ENCODE data around the gene SLC35E1.

SLC35E1 gene

DNA sequence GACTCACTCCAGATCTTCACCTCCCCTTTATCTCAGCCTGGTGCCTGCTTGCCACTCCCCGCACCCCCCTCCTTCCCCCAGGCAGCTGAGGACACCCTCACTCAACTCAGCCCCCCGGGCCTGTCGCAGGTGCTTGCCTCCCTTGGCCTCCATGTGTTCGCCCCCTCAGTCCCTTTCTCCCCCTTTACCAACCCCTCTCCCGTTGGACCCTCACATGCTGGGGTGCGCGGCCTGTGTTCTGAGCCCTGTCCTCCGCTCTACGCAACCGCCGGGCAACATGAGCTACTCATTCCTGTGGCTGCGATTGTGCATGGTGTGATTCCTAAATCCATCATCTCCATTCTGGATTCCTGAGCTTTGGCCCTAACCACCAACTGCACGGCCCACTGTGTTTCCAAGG is 35.1 kb downstream of the SLC35E1 start:
- Histone ChIP-seq H3K9me3 (ENCODE audit: insufficient read depth, low read depth, low read length) (no peaks in the 10 kb centered on the region), H3K27ac (ENCODE audit: low read length) (no peak overlapping the region), H3K27me3 (ENCODE audit: insufficient read depth, low read length) (no peaks in the 10 kb centered on the region), H3K4me3 (ENCODE audit: low read length) (no peak overlapping the region), H3K4me1 (ENCODE audit: insufficient read depth, low read length) (peaks cover 6% of the 10 kb centered on the region), H3K9ac (ENCODE audit: low read depth, low read length) (no peak overlapping the region), H3K36me3 (ENCODE audit: insufficient read depth, low read depth, low read length) (peaks cover 86% of the 10 kb centered on the region)

- Histone ChIP-seq H3K9me3 (ENCODE audit: insufficient read depth, low read depth, low read length) (no peaks in the 10 kb centered on the region), H3K4me1 (ENCODE audit: insufficient read depth, low read length) (peaks cover 3% of the 10 kb centered on the region), H3K36me3 (ENCODE audit: insufficient read depth, low read depth, low read length) (peaks cover 94% of the 10 kb centered on the region), H3K4me3 (ENCODE audit: low read length) (no peak overlapping the region), H3K9ac (ENCODE audit: low read depth, low read length) (no peak overlapping the region), H3K27me3 (ENCODE audit: insufficient read depth, low read length) (no peaks in the 10 kb centered on the region), H3K27ac (ENCODE audit: low read length) (no peak overlapping the region)
Measured at GRCh38 chr19:16536130-16536529, 36.1 kb downstream of the SLC35E1 start.

DNA sequence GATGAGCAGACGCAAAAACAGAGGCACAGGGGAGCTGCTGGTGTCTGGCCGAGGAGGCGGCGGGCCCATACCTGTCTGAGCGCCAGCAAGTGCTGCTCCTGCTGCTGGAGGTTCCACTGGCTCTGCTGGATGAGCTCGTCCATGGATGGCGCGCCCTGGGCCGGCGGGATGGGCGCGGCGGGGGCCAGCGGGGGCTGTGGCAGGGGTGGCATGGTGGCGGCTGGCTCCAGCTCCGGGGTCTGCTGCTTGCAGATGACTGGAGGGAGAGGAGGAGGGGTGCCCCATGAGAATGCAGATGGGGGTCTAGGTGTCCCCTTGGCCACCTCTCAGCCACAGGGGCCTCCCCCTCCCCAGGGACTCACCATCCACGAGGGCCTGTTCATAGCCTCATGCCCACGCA is 36.8 kb downstream of the SLC35E1 start:
- no peaks in the 10 kb centered on the region for H3K27me3 ChIP-seq (ENCODE audit: insufficient read depth, low read length)
- H3K27ac ChIP-seq (ENCODE audit: low read length) = no peak overlapping the region
- no peaks in the 10 kb centered on the region for H3K4me1 ChIP-seq (ENCODE audit: insufficient read depth, low read length)
- no peak overlapping the region for H3K9ac ChIP-seq (ENCODE audit: low read depth, low read length)
- H3K9me3 ChIP-seq (ENCODE audit: insufficient read depth, low read depth, low read length) = no peaks in the 10 kb centered on the region
- no peak overlapping the region for H3K4me3 ChIP-seq (ENCODE audit: low read length)
- H3K36me3 ChIP-seq (ENCODE audit: insufficient read depth, low read depth, low read length) = peaks cover 94% of the 10 kb centered on the region

DNA sequence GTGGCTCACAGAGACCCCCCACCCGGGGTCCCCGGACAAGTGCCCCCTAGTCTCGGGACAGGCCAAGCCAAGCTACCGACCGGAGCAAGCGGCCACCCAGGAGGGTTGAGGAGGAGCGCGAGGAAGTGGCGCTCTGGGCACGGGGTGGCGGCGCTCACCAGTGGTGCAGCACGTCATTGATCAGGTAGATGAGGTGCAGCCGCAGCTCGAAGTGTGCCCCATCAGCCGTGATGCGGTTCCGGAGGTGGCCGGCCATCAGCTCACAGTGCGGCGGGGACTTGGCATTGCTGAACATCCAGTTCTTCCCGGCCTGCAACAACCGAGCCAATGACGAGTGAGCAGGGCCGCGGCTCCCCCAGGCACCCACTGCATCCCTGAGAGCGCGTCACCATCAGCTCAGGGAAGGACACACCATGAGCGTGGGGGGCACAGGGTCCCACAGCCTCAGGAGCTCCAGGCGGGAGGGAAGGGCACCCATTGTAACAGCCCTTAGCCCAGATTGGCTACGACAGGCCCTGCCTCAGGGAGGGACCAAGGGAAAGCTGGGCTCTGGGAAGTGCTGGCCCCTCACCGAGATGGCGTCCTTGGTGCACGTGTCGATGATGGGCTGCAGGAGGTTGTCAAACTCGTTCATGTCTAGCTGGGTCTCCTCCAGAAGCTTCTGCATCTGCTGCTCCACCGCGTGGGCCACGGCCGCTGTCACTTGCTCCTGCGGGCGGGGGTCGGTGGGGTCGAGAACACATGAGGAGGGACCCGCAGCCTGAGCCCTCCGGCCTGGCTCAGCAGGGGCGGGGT is 39.6 kb downstream of the SLC35E1 start:
- H3K4me1 ChIP-seq (ENCODE audit: insufficient read depth, low read length) = no peaks in the 10 kb centered on the region
- no peak overlapping the region for H3K27ac ChIP-seq (ENCODE audit: low read length)
- H3K36me3 ChIP-seq (ENCODE audit: insufficient read depth, low read depth, low read length) = peaks cover 100% of the 10 kb centered on the region
- H3K9ac ChIP-seq (ENCODE audit: low read depth, low read length) = no peak overlapping the region
- H3K9me3 ChIP-seq (ENCODE audit: insufficient read depth, low read depth, low read length) = no peaks in the 10 kb centered on the region
- H3K4me3 ChIP-seq (ENCODE audit: low read length) = no peak overlapping the region
- no peaks in the 10 kb centered on the region for H3K27me3 ChIP-seq (ENCODE audit: insufficient read depth, low read length)

DNA sequence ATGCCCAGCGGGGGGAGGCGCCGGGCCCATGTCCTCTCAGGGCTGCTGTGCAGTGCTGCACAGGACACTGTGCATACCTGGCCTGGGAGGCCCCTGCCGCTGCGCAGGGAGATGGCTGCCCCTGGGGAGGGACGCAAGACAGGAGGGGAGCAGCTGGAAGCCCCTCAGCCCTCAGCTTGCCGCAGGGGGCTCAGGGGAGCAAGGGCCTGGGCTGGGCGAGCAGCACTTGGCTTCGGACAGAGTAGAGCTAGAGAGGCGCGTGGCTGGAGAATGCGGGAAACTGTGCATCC is 40.9 kb downstream of the SLC35E1 start:
- H3K36me3 ChIP-seq (ENCODE audit: insufficient read depth, low read depth, low read length) = peaks cover 100% of the 10 kb centered on the region
- H3K4me1 ChIP-seq (ENCODE audit: insufficient read depth, low read length) = no peaks in the 10 kb centered on the region
- no peak overlapping the region for H3K27ac ChIP-seq (ENCODE audit: low read length)
- H3K9ac ChIP-seq (ENCODE audit: low read depth, low read length) = no peak overlapping the region
- no peak overlapping the region for H3K4me3 ChIP-seq (ENCODE audit: low read length)
- H3K9me3 ChIP-seq (ENCODE audit: insufficient read depth, low read depth, low read length) = no peaks in the 10 kb centered on the region
- no peaks in the 10 kb centered on the region for H3K27me3 ChIP-seq (ENCODE audit: insufficient read depth, low read length)

DNA sequence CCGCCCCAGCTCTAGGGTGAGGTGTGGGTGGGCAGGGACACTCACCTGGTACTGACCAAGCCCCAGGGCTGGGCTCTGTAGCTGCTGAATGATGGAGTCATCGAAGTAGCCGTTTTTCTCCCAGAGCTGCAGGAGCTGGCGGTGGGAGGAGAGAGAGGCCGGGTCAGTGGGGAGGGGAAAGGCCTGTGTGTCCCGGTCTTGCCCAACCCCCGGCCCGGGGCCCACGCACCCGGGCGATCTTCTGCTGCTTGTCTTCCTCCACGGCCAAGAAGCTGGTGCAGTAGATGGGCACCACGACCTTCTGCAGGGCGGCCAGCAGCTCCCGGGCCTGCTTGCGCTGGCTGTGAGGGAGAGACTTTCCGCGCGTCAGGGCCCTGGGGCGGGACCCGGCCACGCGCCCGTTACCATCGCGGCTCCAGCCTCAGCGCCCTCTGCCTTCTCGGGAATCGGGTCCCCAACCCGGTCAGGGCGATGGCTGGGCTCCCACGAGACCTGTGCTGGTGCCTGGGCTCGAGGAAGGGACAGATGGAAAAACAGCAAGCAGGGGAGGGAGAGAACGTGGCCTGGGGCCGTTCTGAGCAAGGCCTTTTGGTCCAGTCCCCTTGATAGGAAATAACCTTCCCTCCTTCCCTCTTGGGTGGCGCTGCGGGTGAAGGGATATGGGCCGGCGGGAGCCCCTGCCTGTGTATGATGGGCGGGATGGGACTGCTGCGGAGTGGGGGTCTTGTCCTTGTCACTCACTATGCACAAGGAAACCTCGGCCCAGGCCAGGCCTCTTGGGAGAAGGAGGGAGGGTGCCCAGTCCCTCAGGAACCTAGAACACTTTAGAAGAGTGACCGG is 41.5 kb downstream of the SLC35E1 start:
- Histone ChIP-seq H3K36me3 (ENCODE audit: insufficient read depth, low read depth, low read length) (peaks cover 100% of the 10 kb centered on the region), H3K27ac (ENCODE audit: low read length) (no peak overlapping the region), H3K27me3 (ENCODE audit: insufficient read depth, low read length) (no peaks in the 10 kb centered on the region), H3K4me1 (ENCODE audit: insufficient read depth, low read length) (no peaks in the 10 kb centered on the region), H3K4me3 (ENCODE audit: low read length) (no peak overlapping the region), H3K9ac (ENCODE audit: low read depth, low read length) (no peak overlapping the region), H3K9me3 (ENCODE audit: insufficient read depth, low read depth, low read length) (no peaks in the 10 kb centered on the region)

- Histone ChIP-seq H3K27ac (ENCODE audit: low read length) (no peak overlapping the region), H3K9ac (ENCODE audit: low read depth, low read length) (no peak overlapping the region)
Measured at GRCh38 chr19:16529466-16530144, 42.6 kb downstream of the SLC35E1 start.

GRCh38 chr19:16527971-16528521 is 44.2 kb downstream of the SLC35E1 start:
- Histone ChIP-seq H3K4me3 (ENCODE audit: low read length) (no peak overlapping the region), H3K27me3 (ENCODE audit: insufficient read depth, low read length) (no peaks in the 10 kb centered on the region), H3K4me1 (ENCODE audit: insufficient read depth, low read length) (no peaks in the 10 kb centered on the region), H3K36me3 (ENCODE audit: insufficient read depth, low read depth, low read length) (peaks cover 97% of the 10 kb centered on the region), H3K9me3 (ENCODE audit: insufficient read depth, low read depth, low read length) (no peaks in the 10 kb centered on the region), H3K27ac (ENCODE audit: low read length) (no peak overlapping the region), H3K9ac (ENCODE audit: low read depth, low read length) (no peak overlapping the region)

More at GRCh38 chr19:16529466-16530144, 42.6 kb downstream of the SLC35E1 start:
- H3K4me3 ChIP-seq (ENCODE audit: low read length) = no peak overlapping the region
- H3K27me3 ChIP-seq (ENCODE audit: insufficient read depth, low read length) = no peaks in the 10 kb centered on the region
- no peaks in the 10 kb centered on the region for H3K4me1 ChIP-seq (ENCODE audit: insufficient read depth, low read length)
- H3K9me3 ChIP-seq (ENCODE audit: insufficient read depth, low read depth, low read length) = no peaks in the 10 kb centered on the region
- H3K36me3 ChIP-seq (ENCODE audit: insufficient read depth, low read depth, low read length) = peaks cover 98% of the 10 kb centered on the region

DNA sequence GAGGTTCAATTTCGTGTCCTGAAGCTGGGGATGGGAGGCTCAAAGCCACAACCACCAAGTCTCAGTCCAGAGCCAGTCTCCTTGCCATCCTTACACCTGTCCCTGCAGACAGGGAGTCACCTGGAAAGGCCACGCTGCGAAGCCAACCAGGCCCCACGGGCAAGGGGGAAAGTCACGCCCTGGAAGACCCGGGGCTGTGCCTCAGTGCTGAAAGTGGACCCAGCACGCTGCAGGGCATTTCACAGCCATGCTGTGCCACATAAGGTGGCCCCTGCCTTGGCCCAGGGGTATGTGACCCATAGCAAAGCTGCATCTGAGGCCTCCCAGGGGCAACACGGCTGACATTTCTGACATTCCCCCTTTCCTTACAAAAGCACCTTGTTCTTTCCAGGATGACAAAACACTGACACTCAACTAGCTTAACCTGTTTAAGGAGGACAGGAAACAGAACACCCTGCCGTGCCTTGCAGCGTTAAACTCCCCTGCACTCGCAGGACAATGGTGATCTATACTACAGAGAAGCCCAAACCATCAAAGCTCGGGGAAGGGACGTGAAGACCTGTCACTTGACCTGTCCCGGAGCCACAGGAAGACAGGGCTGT is 44.8 kb downstream of the SLC35E1 start:
- Histone ChIP-seq H3K4me1 (ENCODE audit: insufficient read depth, low read length) (no peaks in the 10 kb centered on the region), H3K27me3 (ENCODE audit: insufficient read depth, low read length) (no peaks in the 10 kb centered on the region), H3K9me3 (ENCODE audit: insufficient read depth, low read depth, low read length) (no peaks in the 10 kb centered on the region), H3K27ac (ENCODE audit: low read length) (no peak overlapping the region), H3K9ac (ENCODE audit: low read depth, low read length) (no peak overlapping the region), H3K4me3 (ENCODE audit: low read length) (no peak overlapping the region), H3K36me3 (ENCODE audit: insufficient read depth, low read depth, low read length) (peaks cover 97% of the 10 kb centered on the region)

- Histone ChIP-seq H3K27me3 (ENCODE audit: insufficient read depth, low read length) (no peaks in the 10 kb centered on the region), H3K36me3 (ENCODE audit: insufficient read depth, low read depth, low read length) (peaks cover 95% of the 10 kb centered on the region), H3K9me3 (ENCODE audit: insufficient read depth, low read depth, low read length) (no peaks in the 10 kb centered on the region), H3K9ac (ENCODE audit: low read depth, low read length) (no peak overlapping the region), H3K4me1 (ENCODE audit: insufficient read depth, low read length) (no peaks in the 10 kb centered on the region), H3K4me3 (ENCODE audit: low read length) (no peak overlapping the region), H3K27ac (ENCODE audit: low read length) (no peak overlapping the region)
Measured at GRCh38 chr19:16525751-16526481, 46.3 kb downstream of the SLC35E1 start.

Measured in iPS-20b (cell line).